ENCODE measurements around the gene SLX4. TPM values are rescaled to one million over a fixed set of nuclear protein-coding genes. Genes with fewer than 3 reads are reported as not detected.

SLX4 gene
- total and polyA plus RNA-seq, 2 donors (not counting 3 experiments of a cell fraction or from before 2014, with no cell fraction given), result 2.9 to 8.9 TPM

GRCh38 chr16:3623642-3624041, 12.2 kb upstream of the SLX4 start:
- Histone ChIP-seq H3K4me3 (replicated peaks in 1 of 3; ENCODE audit: insufficient read depth in 1 of 3, low read depth in 1 of 3, low read length in 3 of 3) (no peak overlapping the region), H4K20me1 (replicated peaks; ENCODE audit: control insufficient read depth, extremely low read depth, insufficient read depth, low read length) (no peaks in the 10 kb centered on the region), H3K27ac (ENCODE audit: insufficient read depth, low read depth, low read length) (no peak overlapping the region), H3K27me3 (ENCODE audit: control insufficient read depth in 2 of 2, insufficient read depth in 2 of 2, low read length in 2 of 2) (no peaks in the 10 kb centered on the region), H3K9me1 (replicated peaks; ENCODE audit: control insufficient read depth, extremely low read depth, insufficient read depth, low read length) (no peaks in the 10 kb centered on the region), H3K4me2 (ENCODE audit: insufficient read depth, low read length) (no peak overlapping the region), H3K79me2 (ENCODE audit: control insufficient read depth, insufficient read depth, low read length) (no peaks in the 10 kb centered on the region), H3K9ac (replicated peaks; ENCODE audit: extremely low read depth, insufficient read depth, low read length) (no peak overlapping the region), H3K4me1 (ENCODE audit: control insufficient read depth, extremely low read depth, insufficient read depth, low read length) (peaks cover 5% of the 10 kb centered on the region), H3K9me3 (replicated peaks; ENCODE audit: control insufficient read depth, insufficient read depth, low read length) (no peaks in the 10 kb centered on the region), H3K36me3 (ENCODE audit: control insufficient read depth in 2 of 2, extremely low read depth in 1 of 2, insufficient read depth in 2 of 2, low read length in 2 of 2) (no peaks in the 10 kb centered on the region), H2AFZ (ENCODE audit: low read depth, low read length) (no peak overlapping the region)
- TF ChIP-seq POLR2AphosphoS5 (IDR thresholded peaks at IDR 0.05; ENCODE audit: insufficient read depth, low read depth, low read length), result no peak
- TF ChIP-seq POLR2A (IDR thresholded peaks at IDR 0.05; ENCODE audit: low read depth, low read length), result no peak
- TF ChIP-seq GATA2 (IDR thresholded peaks at IDR 0.05; ENCODE audit: insufficient read depth, insufficient read length, low read depth, low read length), result no peak
- no peak for TF ChIP-seq EZH2 (IDR thresholded peaks at IDR 0.05; ENCODE audit: borderline replicate concordance, low read depth, low read length, severe bottlenecking)
- TF ChIP-seq JUN (IDR thresholded peaks at IDR 0.05; ENCODE audit: borderline replicate concordance, insufficient read depth, insufficient read length, low read depth), result no peak
- no peak for TF ChIP-seq CTCF (IDR thresholded peaks at IDR 0.05; ENCODE audit: extremely low read depth in 1 of 2, insufficient read depth in 1 of 2, low read depth in 1 of 2, low read length in 2 of 2)
- no peak for TF ChIP-seq FOS (IDR thresholded peaks at IDR 0.05; ENCODE audit: borderline replicate concordance, insufficient read depth, low read length)
- no peak for TF ChIP-seq MYC (IDR thresholded peaks at IDR 0.05; ENCODE audit: low read depth, low read length)
- DNase-seq (ENCODE audit: low read depth, low spot score) (no peak), FAIRE-seq (no peak)
- dilution Hi-C loops (cut with MboI; ENCODE audit: extremely low pct_ligation_motif_present, low sequenced_read_pairs) (no loop called here), intact Hi-C loops (cut with micrococcal nuclease) (no loop called here)
- ChIA-PET POLR2A (no interaction called here), CTCF (no interaction called here)
- BruUV-seq (replicated peaks), result no TSS peak
